ENCODE results near the gene C1orf56. TPM values are rescaled to one million over a fixed set of nuclear protein-coding genes. Genes with fewer than 3 reads are reported as not detected.

The C1orf56 gene
- total RNA-seq, 1 donor = 5.4 TPM

GRCh38 chr1:151060007-151060656 is 12.6 kb downstream of the C1orf56 start, which contains the start of gene MLLT11:
TSS of gene MLLT11 (plus strand) at chr1:151060397. CDS start at chr1:151067225, 6,828 bp downstream.
- peak within 1 kb of the TSS; percentile 98 for H3K4me3 ChIP-seq (ENCODE audit: insufficient read depth, low read length)
- H3K79me2 ChIP-seq (ENCODE audit: insufficient read depth, low read length) = peaks cover 88% of the 10 kb centered on the region
- peak; percentile 88 for DNase-seq (ENCODE audit: insufficient read length, low spot score, missing footprints)
- H3K9me3 ChIP-seq (ENCODE audit: low read depth, low read length) = no peaks in the 10 kb centered on the region
- H3K4me2 ChIP-seq (ENCODE audit: insufficient read depth, low read length) = peak within 1 kb of the TSS; percentile 100
- TF ChIP-seq, protein P1, sequence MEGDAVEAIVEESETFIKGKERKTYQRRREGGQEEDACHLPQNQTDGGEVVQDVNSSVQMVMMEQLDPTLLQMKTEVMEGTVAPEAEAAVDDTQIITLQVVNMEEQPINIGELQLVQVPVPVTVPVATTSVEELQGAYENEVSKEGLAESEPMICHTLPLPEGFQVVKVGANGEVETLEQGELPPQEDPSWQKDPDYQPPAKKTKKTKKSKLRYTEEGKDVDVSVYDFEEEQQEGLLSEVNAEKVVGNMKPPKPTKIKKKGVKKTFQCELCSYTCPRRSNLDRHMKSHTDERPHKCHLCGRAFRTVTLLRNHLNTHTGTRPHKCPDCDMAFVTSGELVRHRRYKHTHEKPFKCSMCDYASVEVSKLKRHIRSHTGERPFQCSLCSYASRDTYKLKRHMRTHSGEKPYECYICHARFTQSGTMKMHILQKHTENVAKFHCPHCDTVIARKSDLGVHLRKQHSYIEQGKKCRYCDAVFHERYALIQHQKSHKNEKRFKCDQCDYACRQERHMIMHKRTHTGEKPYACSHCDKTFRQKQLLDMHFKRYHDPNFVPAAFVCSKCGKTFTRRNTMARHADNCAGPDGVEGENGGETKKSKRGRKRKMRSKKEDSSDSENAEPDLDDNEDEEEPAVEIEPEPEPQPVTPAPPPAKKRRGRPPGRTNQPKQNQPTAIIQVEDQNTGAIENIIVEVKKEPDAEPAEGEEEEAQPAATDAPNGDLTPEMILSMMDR (IDR thresholded peaks at IDR 0.05; ENCODE audit: extremely low read depth, low read depth, low read length) = no peak
- peaks cover 19% of the 10 kb centered on the region for H3K36me3 ChIP-seq (ENCODE audit: insufficient read depth, low read length)
- no peaks in the 10 kb centered on the region for H3K27me3 ChIP-seq (ENCODE audit: insufficient read depth, low read length)
- H3K4me1 ChIP-seq (ENCODE audit: insufficient read depth, low read length) = peaks cover 43% of the 10 kb centered on the region
- H2AFZ ChIP-seq (ENCODE audit: low read length) = peak within 1 kb of the TSS; percentile 95
- peaks cover 34% of the 10 kb centered on the region for H4K20me1 ChIP-seq (ENCODE audit: insufficient read depth, low read length)
- peak within 1 kb of the TSS; percentile 94 for H3K27ac ChIP-seq (ENCODE audit: low read depth, low read length)

DNA sequence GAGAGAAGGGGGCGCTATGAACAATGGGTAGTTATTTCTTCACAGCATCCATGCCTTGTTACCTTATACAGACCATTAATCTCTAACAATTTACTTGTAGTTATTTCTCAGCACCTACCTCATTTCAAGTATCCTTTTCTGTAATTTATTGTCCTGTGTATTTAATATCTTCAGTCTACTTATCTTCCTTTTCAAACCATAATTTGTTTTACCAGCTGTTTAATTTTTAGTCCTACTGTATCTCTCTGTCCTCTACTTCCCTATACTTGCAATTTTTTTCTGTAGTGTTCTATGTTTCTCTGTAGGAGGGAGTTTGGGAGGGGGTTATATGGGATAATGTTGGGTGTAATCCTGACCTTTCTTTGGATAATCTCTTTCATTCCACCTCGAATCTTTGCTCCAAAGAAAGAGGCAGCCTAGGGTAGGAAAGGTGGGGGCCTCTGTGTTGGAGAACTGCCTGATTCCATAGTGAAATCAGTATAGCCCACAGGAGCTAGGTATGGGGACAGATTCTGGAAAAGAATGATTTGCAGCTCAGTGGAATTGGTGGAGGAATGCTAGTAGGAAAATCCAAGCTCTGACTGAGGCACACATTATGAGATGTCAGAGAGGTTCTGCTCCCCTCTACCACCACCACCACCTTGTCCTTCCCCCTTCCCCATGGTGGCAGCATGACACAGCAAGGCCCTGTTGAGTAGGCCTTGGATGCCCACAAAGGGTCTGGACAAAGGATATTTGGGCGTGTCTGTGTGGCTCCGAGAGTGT is 13.3 kb downstream of the C1orf56 start:
- Histone ChIP-seq H3K4me2 (ENCODE audit: insufficient read depth, low read length) (peak overlapping the region; percentile 100), H3K79me2 (ENCODE audit: insufficient read depth, low read length) (peaks cover 88% of the 10 kb centered on the region), H3K27me3 (ENCODE audit: insufficient read depth, low read length) (no peaks in the 10 kb centered on the region), H3K4me3 (ENCODE audit: insufficient read depth, low read length) (peak overlapping the region; percentile 98), H3K36me3 (ENCODE audit: insufficient read depth, low read length) (peaks cover 12% of the 10 kb centered on the region), H3K27ac (ENCODE audit: low read depth, low read length) (peak overlapping the region; percentile 94), H3K9me3 (ENCODE audit: low read depth, low read length) (no peaks in the 10 kb centered on the region), H2AFZ (ENCODE audit: low read length) (peak overlapping the region; percentile 95), H4K20me1 (ENCODE audit: insufficient read depth, low read length) (peaks cover 27% of the 10 kb centered on the region), H3K4me1 (ENCODE audit: insufficient read depth, low read length) (peaks cover 38% of the 10 kb centered on the region)
- TF ChIP-seq, protein P1 (IDR thresholded peaks at IDR 0.05; ENCODE audit: extremely low read depth, low read depth, low read length) = no peak
- DNase-seq (ENCODE audit: insufficient read length, low spot score, missing footprints) = no peak

GRCh38 chr1:151061704-151062103 is 14.2 kb downstream of the C1orf56 start:
- peaks cover 86% of the 10 kb centered on the region for H3K79me2 ChIP-seq (ENCODE audit: insufficient read depth, low read length)
- H3K9me3 ChIP-seq (ENCODE audit: low read depth, low read length) = no peaks in the 10 kb centered on the region
- H3K4me2 ChIP-seq (ENCODE audit: insufficient read depth, low read length) = peak overlapping the region; percentile 100
- H4K20me1 ChIP-seq (ENCODE audit: insufficient read depth, low read length) = peaks cover 18% of the 10 kb centered on the region
- no peak overlapping the region for H2AFZ ChIP-seq (ENCODE audit: low read length)
- peak overlapping the region; percentile 94 for H3K27ac ChIP-seq (ENCODE audit: low read depth, low read length)
- H3K4me1 ChIP-seq (ENCODE audit: insufficient read depth, low read length) = peaks cover 30% of the 10 kb centered on the region
- peak overlapping the region; percentile 38 for H3K4me3 ChIP-seq (ENCODE audit: insufficient read depth, low read length)
- TF ChIP-seq, protein P1 (IDR thresholded peaks at IDR 0.05; ENCODE audit: extremely low read depth, low read depth, low read length) = no peak
- DNase-seq (ENCODE audit: insufficient read length, low spot score, missing footprints) = no peak
- peaks cover 3% of the 10 kb centered on the region for H3K36me3 ChIP-seq (ENCODE audit: insufficient read depth, low read length)
- no peaks in the 10 kb centered on the region for H3K27me3 ChIP-seq (ENCODE audit: insufficient read depth, low read length)

All from osteoblast (primary cell).